GM21528 (cell line): Measurements from ENCODE around the gene HBP1.
A peak's percentile ranks its signal among the peaks of the same experiment; 100 is the strongest.
"Not testable (repeated sequence)": the region's sequence is repeated elsewhere in the genome, so short reads cannot be mapped to it uniquely, and the experiment has no call there.

ENCODE experiments used
- ATAC-seq: cut with Tn5 transposase; IDR thresholded peaks from one replicate; pipeline ENCODE4 v1.9.1; 2021; ENCODE audit warnings: mild to moderate bottlenecking, moderate library complexity; ENCODE audit not compliant: unreplicated experiment, low FRiP score

Gene HBP1

DNA sequence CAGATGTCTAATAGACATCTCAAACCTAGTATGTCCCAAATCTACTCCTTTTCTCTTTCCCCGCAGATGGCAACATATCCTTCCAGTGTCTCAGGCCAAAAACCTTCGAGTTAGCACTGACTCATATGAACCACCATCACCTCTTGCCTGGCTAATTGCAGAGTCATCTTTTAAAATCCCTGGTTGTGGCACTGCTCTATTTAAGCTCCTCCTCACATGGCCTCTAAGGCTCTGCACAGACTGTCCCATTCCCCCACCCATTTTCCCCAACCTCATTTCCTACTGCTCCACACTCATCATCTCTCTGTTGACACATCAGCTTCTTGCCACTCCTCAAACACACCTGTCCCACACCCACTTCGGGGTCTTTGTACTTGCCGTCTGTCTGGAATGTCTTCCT lies 16.8 kb upstream of the HBP1 start:
- ATAC-seq = no peak

DNA sequence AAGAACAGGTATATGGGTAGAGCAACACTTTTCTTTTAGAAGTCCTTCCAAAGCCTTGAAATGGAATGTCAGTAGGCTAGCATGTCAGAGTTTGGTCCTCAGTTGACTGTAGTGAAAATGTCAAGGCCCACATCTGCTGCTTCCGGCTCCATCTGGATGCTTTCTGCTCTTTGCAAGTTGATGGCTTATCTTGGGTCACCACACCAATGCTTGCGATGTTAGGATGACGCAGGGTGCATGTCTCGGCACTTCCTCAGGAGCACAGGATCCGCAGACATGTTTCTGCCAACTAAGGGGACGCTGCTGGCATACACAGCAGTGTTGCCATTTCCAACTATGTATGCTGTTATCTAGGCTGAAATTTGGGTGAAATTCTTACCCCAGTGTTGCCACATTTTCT lies 14.0 kb upstream of the HBP1 start:
- no peak for ATAC-seq

DNA sequence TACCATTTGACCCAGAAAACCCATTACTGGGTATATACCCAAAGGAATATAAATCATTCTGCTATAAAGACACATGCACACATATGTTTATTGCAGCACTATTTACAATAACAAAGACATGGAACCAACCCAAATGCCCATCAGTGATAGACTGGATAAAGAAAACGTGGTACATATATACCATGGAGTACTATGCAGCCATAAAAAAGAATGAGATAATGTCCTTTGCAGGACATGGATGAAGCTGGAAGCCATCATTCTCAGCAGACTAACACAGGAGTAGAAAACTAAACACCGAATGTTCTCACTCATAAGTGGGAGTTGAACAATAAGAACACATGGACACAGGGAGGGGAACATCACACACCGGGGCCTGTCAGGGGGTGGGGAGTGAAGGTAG lies 13.1 kb upstream of the HBP1 start:
- ATAC-seq = not testable (repeated sequence)

DNA sequence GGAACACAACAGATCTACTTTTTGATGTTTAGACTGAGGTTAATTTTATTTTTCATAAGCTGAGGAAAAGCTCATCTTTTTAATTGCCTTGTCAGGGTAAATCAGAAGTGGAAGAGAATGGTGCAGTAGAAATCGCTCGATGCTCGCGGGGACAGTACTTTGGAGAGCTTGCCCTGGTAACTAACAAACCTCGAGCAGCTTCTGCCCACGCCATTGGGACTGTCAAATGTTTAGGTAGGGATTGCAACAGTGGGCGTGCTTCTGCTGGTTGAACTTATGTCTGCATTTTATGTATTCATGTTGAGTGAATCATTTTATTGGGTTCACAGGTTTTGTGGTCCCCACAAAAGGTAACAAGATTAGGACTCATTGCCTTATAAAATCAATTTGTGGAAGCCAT lies 11.7 kb upstream of the HBP1 start:
- no peak for ATAC-seq

DNA sequence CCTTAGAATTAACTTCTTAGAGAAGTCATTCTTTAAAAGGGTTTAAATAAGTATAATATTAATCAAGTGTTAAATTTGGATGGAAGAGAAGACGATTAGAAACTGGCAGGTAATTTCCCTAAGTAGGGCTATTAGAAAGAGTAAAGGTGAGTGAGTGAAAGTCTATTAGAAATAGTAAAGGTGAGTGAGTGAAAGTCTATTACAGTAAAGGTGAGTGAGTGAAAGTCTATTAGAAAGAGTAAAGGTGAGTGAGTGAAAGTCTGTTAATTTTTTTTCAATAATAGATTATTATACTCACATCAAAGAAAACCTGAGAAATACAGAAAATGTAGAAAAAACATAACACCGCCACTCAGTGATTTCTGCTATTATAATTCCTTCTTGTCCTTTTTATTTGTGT lies 10.8 kb upstream of the HBP1 start:
- ATAC-seq = no peak

DNA sequence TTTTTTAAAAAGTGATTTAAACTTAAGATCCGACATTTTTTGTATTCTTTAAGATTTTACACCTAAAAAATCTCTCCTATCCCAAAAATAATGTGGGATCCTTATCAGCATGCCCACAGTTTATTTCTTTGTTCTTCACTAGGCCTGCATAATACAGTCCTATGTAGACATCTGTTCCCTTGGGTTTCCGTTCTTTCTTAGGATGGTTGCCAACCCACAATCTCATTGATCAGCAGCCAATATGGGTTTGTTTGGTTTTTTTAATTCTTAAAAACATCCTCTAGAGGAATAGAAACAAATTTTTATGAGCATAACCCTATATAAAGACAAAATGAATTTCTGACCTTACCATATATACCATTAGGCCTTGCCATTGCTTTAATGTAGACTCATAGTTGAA lies 8.4 kb upstream of the HBP1 start:
- no peak for ATAC-seq

- ATAC-seq = no peak
These were observed 7.4 kb upstream of the HBP1 start for GRCh38 chr7:107161415-107161814.

GRCh38 chr7:107162475-107162874 lies 6.3 kb upstream of the HBP1 start:
- no peak for ATAC-seq

DNA sequence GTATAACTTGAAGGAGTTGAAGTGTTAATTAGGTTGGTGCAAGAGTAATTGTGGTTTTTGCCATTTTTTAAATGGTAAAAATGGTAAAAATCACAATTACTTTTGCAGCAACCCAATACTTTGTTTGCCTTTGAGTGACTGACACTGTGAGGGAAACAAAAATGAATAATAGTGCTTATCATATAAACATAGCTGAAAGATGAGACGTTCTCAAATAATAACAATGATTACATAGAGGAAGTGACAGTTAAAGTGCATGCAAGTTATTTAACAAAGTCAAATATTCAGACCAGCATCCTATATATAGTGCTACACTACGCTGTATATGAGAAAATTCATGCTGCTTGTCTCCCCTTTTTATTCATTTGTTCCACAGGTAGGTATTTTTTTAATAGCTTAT lies 4.7 kb upstream of the HBP1 start:
- ATAC-seq = no peak

GRCh38 chr7:107165341-107165740 lies 3.5 kb upstream of the HBP1 start:
- ATAC-seq = no peak

DNA sequence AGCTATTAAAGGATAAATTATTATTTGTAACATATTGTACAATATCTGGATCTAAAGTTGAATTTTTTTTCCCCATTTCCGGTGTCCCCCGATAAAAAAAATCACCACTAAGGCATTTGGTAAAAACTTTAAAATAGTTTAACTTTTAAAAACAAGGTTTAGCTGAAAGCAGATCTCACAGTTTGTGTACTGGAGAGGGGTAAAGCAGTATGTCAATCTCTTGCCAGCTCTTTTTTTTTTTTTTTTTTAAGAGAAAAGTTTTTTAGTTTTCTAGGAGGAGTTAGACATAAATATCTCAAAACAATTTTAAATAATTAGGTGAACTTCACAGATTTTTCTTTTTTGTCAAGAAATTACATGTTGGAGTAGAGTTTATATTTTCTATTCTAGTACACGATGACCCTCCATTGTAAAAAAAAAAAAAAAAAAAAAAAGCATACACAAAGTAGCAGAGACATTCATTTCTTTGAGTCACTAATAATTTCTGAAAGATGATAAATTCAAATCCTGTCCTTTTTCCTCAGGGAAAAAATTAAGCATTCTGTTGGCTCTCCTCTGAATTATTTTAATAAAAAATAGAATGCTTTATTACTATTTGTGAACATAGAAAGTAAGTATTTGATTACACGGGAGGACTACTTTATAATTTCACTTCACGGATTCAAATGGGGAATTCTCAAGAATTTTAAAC lies 1.9 kb upstream of the HBP1 start:
- ATAC-seq = no peak

DNA sequence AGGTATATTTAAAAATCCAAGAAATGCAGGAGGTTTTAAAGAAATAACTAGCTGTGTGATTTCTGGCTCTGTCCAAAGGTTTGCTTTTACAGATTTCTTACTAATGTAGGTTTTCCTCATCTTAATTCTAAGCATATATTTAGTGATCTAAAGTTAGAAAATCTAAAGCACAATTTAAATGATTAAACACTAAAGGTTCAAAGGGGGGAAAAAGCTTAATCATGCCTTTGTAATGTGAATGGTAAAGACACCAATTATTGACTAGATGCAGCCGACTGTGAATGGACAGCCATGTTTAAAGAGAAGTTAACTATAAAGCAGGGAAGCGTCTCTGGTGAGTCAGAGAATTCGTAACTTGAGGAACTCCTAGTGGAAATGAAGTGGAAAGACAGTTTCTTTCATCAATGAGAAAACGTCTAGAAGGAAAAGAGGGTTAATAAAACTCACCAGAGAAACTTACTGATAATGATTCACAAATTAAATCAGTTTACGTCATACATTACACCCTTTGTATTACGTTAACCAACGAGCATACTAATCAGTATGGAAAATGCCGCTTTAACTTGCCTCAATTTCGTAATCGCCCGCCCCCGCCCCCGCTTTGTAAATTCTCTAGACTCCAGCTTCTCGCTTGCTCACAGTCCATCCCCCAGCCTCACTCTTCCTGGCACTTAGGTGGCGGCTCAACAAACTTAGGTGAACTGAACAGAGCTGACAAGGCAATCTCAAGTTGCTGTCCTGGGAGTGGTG lies 1.1 kb upstream of the HBP1 start:
- ATAC-seq = no peak

DNA sequence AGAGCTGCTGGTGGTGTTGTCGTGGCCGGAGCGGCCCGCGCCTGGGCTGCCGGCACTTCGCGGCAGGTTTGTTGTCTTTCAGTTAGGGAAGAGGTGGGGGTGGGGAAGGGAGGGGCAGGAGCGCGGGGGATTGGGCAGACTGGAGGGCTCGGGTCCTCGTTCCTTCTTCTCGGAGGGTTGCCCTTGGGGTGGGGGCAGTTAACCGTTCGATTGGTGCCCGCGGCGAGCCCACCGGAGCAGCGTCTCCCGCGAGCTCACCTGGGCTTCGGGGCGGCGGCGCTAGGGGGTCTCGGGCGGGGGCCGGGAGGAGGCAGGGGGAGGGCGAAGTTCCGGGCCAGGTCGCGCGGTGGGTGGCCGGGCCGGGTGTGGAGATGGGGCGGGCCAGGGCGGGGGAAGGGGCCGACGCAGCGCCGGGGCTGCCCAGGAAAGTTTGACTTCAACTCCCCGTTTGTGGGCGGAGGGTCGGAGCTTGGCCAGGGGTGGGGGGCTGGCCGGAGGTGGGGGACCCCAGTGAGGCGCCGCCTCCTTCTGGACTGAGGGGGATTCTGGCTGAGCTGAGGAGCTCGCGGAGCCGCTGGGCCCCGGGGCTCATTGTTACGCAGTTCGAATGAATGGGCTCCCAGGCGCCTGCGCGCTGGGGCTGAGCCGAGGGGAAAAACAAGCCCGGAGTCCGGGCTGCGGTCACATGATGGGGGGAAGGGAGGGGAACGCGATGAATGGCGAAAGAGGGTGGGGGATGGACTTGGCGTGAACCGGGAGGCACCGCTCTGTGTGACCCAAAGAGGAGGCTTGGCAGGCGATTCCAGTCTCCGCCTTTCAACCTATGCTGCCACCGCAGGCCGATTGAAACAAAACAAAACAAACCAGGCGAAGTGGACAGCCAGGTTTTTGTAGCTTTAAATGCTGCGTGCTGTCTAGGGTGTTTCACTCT lies 582 bp downstream of the HBP1 start:
- ATAC-seq = peak; percentile 20

DNA sequence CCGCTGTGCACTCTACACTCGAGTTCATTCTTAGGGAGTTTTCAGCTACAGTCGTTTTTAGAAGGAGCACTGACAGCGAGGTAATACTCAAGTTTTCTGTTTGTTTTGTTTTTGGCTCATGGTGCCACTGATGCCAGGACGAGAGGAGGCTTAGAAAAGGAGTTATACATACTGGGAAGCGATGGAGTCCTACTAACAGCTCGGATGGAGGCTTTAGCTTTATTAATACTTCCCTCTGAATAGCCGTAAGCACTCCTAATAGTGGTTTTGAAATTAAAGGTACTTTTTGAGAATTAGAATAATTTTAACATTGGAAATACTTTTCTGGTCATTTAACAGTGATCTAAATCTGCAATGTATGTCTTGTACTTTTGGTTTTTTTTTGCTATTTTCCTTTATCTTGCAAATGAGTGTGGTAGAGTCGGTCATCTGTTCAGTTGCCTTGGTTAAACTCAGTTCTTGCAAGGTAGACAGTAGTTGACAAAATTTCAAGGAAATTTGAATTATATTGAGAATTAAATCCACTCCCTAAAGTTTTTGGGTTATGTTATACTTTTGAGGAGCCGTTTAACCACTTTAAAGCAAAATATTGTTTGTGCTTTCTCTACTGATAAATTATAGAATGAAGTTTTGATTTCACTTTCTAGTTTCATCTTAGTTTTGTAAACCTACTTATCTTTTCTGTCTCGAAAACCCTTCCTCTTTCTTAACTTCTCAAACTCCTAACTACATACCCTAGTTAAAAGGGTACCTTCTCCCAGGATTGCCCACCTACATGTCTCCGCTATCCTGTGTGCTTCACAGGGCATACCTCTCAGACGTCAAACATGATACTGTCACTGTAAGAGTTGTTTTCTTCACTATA lies 1.5 kb downstream of the HBP1 start:
- no peak for ATAC-seq

- no peak for ATAC-seq
These were observed 2.7 kb downstream of the HBP1 start for GRCh38 chr7:107171496-107171895.

GRCh38 chr7:107172276-107173032 lies 3.7 kb downstream of the HBP1 start:
- ATAC-seq = no peak

- no peak for ATAC-seq
These were observed 4.4 kb downstream of the HBP1 start for GRCh38 chr7:107173191-107173590.

GRCh38 chr7:107173691-107174406 lies 5.0 kb downstream of the HBP1 start:
- peak; percentile 51 for ATAC-seq
